ACC112 (cell line): ENCODE measurements around the gene LAGE3.

ENCODE experiments used
- H2AFZ ChIP-seq: fragments of 200-600 bp; sonication (generic); one replicate; pipeline ENCODE4 v1.6.0; 2017; ENCODE audit warnings: antibody characterized with exemption, low read length; ENCODE audit not compliant: unreplicated experiment
- H3K27ac ChIP-seq: fragments of 200-600 bp; sonication (generic); 2 replicates; pipeline ENCODE4 v1.5.1; 2014; ENCODE audit warnings: low read depth, mild to moderate bottlenecking, antibody characterized with exemption, low read length, moderate library complexity
- H3K27me3 ChIP-seq: fragments of 200-600 bp; sonication (generic); 2 replicates; pipeline ENCODE4 v1.6.1; 2014; ENCODE audit warnings: mild to moderate bottlenecking, antibody characterized with exemption, low read length, moderate library complexity, mixed read lengths; ENCODE audit not compliant: insufficient read depth
- H3K36me3 ChIP-seq: fragments of 200-600 bp; sonication (generic); 2 replicates; pipeline ENCODE4 v1.6.1; 2016; ENCODE audit warnings: mild to moderate bottlenecking, antibody characterized with exemption, low read length, moderate library complexity, mixed read lengths; ENCODE audit not compliant: insufficient read depth
- H3K4me1 ChIP-seq: fragments of 200-600 bp; sonication (generic); one replicate; pipeline ENCODE4 v1.6.1; 2016; ENCODE audit warnings: low read length, mixed read lengths; ENCODE audit not compliant: insufficient read depth, unreplicated experiment, control insufficient read depth
- H3K4me3 ChIP-seq: fragments of 200-600 bp; sonication (generic); 2 replicates; pipeline ENCODE4 v1.5.1; 2014; ENCODE audit warnings: mild to moderate bottlenecking, low read depth, low read length
- H3K79me2 ChIP-seq: fragments of 200-600 bp; sonication (generic); one replicate; pipeline ENCODE4 v1.6.0; 2016; ENCODE audit warnings: low read length; ENCODE audit not compliant: control insufficient read depth, unreplicated experiment, insufficient read depth

LAGE3 gene

DNA sequence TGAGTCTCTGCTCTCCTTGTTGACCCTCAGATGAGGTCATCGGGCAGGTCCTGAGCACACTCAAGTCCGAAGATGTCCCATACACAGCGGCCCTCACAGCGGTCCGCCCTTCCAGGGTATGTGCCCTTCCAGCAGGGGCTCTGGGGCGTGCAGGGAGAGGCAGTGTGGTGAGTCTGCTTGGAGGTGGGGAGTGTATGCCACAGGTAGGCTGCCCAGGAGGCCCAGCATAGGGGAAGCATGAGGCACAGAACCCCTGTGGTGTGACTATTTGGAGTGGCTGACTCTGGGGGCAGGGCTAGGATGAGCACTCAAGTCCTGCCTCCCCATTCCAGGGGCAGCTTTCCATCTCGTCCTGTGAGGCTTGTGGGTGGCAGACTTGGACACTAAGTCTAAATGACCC, 45.5 kb downstream of the LAGE3 start:
- Histone ChIP-seq H3K4me3 (no peak overlapping the region), H3K36me3 (no peaks in the 10 kb centered on the region), H3K79me2 (peaks cover 28% of the 10 kb centered on the region), H2AFZ (no peak overlapping the region), H3K27me3 (no peaks in the 10 kb centered on the region), H3K27ac (no peak overlapping the region), H3K4me1 (peaks cover 3% of the 10 kb centered on the region)

DNA sequence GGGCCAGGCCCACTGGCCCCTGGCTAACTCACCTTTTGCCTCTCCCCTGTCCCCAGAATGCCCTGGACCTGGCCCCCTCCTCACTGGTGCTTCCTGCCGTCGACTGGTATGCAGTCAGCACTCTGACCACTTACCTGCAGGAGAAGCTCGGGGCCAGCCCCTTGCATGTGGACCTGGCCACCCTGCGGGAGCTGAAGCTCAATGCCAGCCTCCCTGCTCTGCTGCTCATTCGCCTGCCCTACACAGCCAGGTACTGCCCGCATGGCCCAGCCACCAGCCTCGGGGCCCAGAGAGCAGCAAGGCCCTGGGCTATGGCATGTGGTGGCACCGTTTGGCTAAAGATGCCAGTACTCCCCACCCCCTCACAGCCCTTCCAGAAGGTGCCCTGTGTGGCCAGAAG, 46.9 kb downstream of the LAGE3 start:
- peaks cover 3% of the 10 kb centered on the region for H3K4me1 ChIP-seq
- no peaks in the 10 kb centered on the region for H3K36me3 ChIP-seq
- H3K79me2 ChIP-seq: peaks cover 18% of the 10 kb centered on the region
- no peaks in the 10 kb centered on the region for H3K27me3 ChIP-seq
- no peak overlapping the region for H2AFZ ChIP-seq
- H3K27ac ChIP-seq: no peak overlapping the region
- H3K4me3 ChIP-seq: no peak overlapping the region

DNA sequence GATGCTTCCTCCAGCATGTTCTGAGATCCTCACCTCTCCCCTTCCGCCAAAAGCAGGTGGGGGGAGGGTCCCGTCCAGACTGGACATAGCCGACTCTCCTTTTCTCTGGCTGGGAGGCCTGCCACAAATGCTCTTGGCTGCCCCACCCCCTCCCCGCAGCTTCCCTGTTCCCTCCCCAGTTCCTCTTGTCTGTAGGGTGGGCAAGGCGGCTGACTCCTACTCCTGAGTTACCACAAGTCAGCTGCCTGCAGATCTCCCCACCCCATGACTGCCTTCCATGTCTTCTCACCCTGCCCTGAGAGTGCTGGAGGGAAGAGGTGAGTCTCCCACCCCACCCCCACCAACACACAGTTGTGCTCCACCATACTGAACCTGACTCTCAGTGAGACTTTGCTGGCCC, 47.7 kb downstream of the LAGE3 start:
- no peak overlapping the region for H3K27ac ChIP-seq
- H2AFZ ChIP-seq: no peak overlapping the region
- peaks cover 18% of the 10 kb centered on the region for H3K79me2 ChIP-seq
- peaks cover 3% of the 10 kb centered on the region for H3K4me1 ChIP-seq
- no peaks in the 10 kb centered on the region for H3K27me3 ChIP-seq
- H3K4me3 ChIP-seq: no peak overlapping the region
- no peaks in the 10 kb centered on the region for H3K36me3 ChIP-seq

DNA sequence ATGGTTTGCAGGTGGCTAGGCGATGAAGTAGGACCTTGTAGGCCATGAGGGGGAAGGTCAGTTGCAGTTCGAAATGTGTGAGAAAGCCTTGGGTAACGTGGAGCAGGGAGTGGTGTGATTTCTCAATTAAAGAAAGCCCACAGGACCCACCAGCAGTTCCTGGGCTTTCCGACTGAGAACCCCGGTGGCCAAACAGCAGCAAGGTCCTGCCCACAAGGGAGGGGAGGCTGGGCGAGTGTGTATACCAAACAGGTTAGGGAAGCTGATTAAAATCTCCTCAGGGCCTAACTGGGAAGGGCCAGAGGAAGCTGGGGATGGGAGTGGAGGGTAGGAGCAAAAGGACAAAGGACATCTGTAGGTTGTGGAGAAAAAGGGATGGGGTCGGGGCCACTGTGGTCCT, 48.2 kb downstream of the LAGE3 start:
- peaks cover 18% of the 10 kb centered on the region for H3K79me2 ChIP-seq
- no peak overlapping the region for H2AFZ ChIP-seq
- H3K4me1 ChIP-seq: no peaks in the 10 kb centered on the region
- no peaks in the 10 kb centered on the region for H3K36me3 ChIP-seq
- H3K27ac ChIP-seq: no peak overlapping the region
- H3K4me3 ChIP-seq: no peak overlapping the region
- no peaks in the 10 kb centered on the region for H3K27me3 ChIP-seq

DNA sequence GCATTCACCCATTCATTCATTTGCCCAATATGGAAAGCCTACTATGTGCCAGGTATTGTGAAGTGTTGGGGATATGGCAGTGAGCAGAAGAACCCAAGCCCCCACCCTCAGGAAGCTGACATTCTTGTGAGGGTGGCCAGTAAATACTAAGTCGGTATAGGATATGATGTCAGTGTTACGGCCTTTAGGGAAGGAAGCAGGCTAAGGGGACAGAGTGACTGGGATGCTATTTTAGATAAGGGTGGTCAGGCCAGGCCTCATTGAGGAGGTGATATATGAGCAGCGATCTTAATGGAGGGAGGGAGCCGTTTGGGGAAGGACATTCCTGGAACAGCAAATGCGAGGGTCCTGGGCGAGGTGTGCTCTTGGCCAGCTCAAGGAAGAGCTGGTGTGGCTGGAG, 48.6 kb downstream of the LAGE3 start:
- Histone ChIP-seq H3K27me3 (no peaks in the 10 kb centered on the region), H3K27ac (no peak overlapping the region), H3K79me2 (peaks cover 18% of the 10 kb centered on the region), H3K4me1 (no peaks in the 10 kb centered on the region), H3K4me3 (no peak overlapping the region), H2AFZ (no peak overlapping the region), H3K36me3 (no peaks in the 10 kb centered on the region)

DNA sequence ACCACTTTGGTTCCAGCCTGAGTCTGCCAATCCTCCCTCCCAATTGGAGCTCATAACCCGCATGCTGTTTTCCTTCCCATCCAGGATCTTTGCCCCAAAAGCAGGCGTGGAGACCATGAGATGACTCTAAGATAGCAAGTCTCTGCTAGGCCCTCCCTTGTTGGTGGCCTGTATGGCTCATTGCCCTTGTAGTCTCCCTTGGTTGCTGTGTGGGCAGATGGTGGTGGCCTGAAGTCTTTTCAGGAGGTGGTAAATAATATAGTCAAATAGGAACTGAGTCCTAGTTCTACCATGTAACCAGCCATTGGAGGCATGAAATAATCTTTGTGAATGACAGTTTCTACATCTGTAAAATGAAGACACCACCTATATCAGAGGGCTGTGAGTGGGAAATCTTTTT, 49.4 kb downstream of the LAGE3 start:
- Histone ChIP-seq H3K4me1 (no peaks in the 10 kb centered on the region), H3K27me3 (no peaks in the 10 kb centered on the region), H3K4me3 (peak overlapping the region; percentile 90), H3K36me3 (no peaks in the 10 kb centered on the region), H3K27ac (no peak overlapping the region), H2AFZ (no peak overlapping the region), H3K79me2 (peaks cover 18% of the 10 kb centered on the region)

DNA sequence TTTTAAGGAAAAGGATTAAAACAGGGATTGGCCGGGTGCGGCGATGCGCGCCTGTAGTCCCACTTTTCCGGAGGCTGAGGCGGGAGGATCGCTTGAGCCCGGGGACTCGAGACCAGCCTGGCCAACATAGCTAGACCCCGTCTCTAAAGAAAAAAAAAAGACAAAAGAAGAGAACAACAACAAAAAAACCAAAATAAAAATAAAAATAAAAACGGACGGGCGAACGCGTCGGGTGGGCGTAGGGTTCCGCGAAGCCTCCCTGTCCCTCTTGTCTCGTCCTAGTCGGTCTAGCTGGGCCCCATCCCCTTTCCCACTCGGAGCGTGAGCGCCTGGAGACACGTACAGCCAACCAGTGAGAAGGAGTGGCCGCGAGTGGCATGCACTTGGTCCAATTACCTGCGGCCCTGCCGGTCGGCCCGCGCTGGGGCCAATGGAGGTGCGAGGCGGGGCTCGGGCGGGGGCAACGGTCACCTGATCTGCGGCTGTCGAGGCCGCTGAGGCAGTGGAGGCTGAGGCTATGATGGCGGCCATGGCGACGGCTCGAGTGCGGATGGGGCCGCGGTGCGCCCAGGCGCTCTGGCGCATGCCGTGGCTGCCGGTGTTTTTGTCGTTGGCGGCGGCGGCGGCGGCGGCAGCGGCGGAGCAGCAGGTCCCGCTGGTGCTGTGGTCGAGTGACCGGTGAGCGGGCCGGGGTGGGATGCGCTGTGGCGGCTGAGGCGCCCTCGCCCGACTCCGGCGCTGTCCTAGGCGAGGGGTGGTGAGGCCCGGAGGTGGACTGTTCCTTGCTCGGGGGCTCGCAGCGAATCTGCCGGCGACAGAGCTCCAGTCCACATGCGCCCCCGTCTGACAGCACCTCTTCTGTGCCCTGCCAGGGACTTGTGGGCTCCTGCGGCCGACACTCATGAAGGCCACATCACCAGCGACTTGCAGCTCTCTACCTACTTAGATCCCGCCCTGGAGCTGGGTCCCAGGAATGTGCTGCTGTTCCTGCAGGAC, 50.6 kb downstream of the LAGE3 start, which contains the start of gene ATP6AP1:
TSS of gene ATP6AP1 (plus strand) at position 502 of the 996 bp plus-strand sequence. CDS start at position 518, 16 bp downstream.
- Histone ChIP-seq H3K36me3 (no peaks in the 10 kb centered on the region), H3K4me3 (peak within 1 kb of the TSS; percentile 90), H3K27ac (no peak within 1 kb of the TSS), H2AFZ (peak within 1 kb of the TSS; percentile 3), H3K27me3 (no peaks in the 10 kb centered on the region), H3K79me2 (peaks cover 18% of the 10 kb centered on the region), H3K4me1 (no peaks in the 10 kb centered on the region)
